ENCODE data around the gene INIP. TPM values are rescaled to one million over a fixed set of nuclear protein-coding genes. Genes with fewer than 3 reads are reported as not detected.

INIP gene
- total RNA-seq (10 to 100 TPM in 2 of 6 donors, 1 to 10 TPM in 4; 5.7 to 13.2 (median 8.8) TPM), polyA plus RNA-seq (1 to 10 TPM; 5.2 to 5.9 TPM)

- no peak for FAIRE-seq
- peak within 1 kb of the TSS; percentile 73 to 89 (median 80) for H3K4me3 ChIP-seq
- WGBS, 2 donors, result 0% methylated on average over 51 of the region's 51 CpGs
- H3K4me1 ChIP-seq, result peaks cover 3 to 12% (median 4%) of the 10 kb centered on the region in 3 donors
- TF ChIP-seq CTCF (IDR thresholded peaks at IDR 0.05), result no peak
- peak; percentile 96 to 97 (median 96) for DNase-seq
- no peaks in the 10 kb centered on the region for H3K27me3 ChIP-seq
- peak; percentile 98 to 99 (median 98) for ATAC-seq
- peak within 1 kb of the TSS; percentile 83 to 89 (median 87) for H3K27ac ChIP-seq
- no peaks in the 10 kb centered on the region for H3K36me3 ChIP-seq
- H3K9me3 ChIP-seq, result no peaks in the 10 kb centered on the region
- intact Hi-C loops (cut with DNase I), result no loop called here
Observed at GRCh38 chr9:112717661-112718331, at the start of gene INIP. INIP (minus strand) TSS chr9:112718117; CDS start chr9:112716485, 1,632 bp downstream.

- no peaks in the 10 kb centered on the region for H3K9me3 ChIP-seq
- no peak overlapping the region for H3K4me3 ChIP-seq
- FAIRE-seq, result no peak
- TF ChIP-seq CTCF (IDR thresholded peaks at IDR 0.05), result no peak
- intact Hi-C loops (cut with DNase I), result no loop called here
- H3K27me3 ChIP-seq, result no peaks in the 10 kb centered on the region
- WGBS, 2 donors, result 47 to 54% methylated on average over 1 of the region's 1 CpG
- H3K4me1 ChIP-seq, result no peaks in the 10 kb centered on the region
- H3K36me3 ChIP-seq, result no peaks in the 10 kb centered on the region
- no peak for ATAC-seq
- DNase-seq, result no peak
- no peak overlapping the region for H3K27ac ChIP-seq
Observed at GRCh38 chr9:112765281-112765680, 47.4 kb upstream of the INIP start.

- H3K27ac ChIP-seq, result peak overlapping the region in 2 of 4 donors; percentile 39 to 41
- no peak for TF ChIP-seq CTCF (IDR thresholded peaks at IDR 0.05)
- H3K4me1 ChIP-seq, result no peaks in the 10 kb centered on the region
- 36 to 44% methylated on average over 7 of the region's 7 CpGs for WGBS, 2 donors
- FAIRE-seq (no peak), DNase-seq (peak; percentile 40 to 75 (median 70)), ATAC-seq (peak; percentile 97 to 99 (median 99))
- no peaks in the 10 kb centered on the region for H3K27me3 ChIP-seq
- H3K9me3 ChIP-seq, result no peaks in the 10 kb centered on the region
- H3K36me3 ChIP-seq, result no peaks in the 10 kb centered on the region
- intact Hi-C loops (cut with DNase I), result no loop called here
- no peak overlapping the region for H3K4me3 ChIP-seq
Observed at GRCh38 chr9:112764837-112765236, 46.9 kb upstream of the INIP start.

GRCh38 chr9:112764344-112764743 lies 46.4 kb upstream of the INIP start:
- FAIRE-seq, result no peak
- no peaks in the 10 kb centered on the region for H3K4me1 ChIP-seq
- intact Hi-C loops (cut with DNase I), result no loop called here
- H3K27me3 ChIP-seq, result no peaks in the 10 kb centered on the region
- no peaks in the 10 kb centered on the region for H3K9me3 ChIP-seq
- TF ChIP-seq CTCF (IDR thresholded peaks at IDR 0.05), result no peak
- H3K4me3 ChIP-seq, result no peak overlapping the region
- no peaks in the 10 kb centered on the region for H3K36me3 ChIP-seq
- H3K27ac ChIP-seq, result peak overlapping the region in 2 of 4 donors; percentile 39 to 41
- peak in 1 of 6 donors; percentile 17 for DNase-seq
- 61 to 75% methylated on average over 5 of the region's 5 CpGs for WGBS, 2 donors
- peak; percentile 25 to 49 (median 36) for ATAC-seq
